SJSA1 (cell line): ENCODE results near the gene FNIP2. TPM values are rescaled to one million over a fixed set of nuclear protein-coding genes. Genes with fewer than 3 reads are reported as not detected.
"Not testable (repeated sequence)": the region's sequence is repeated elsewhere in the genome, so short reads cannot be mapped to it uniquely, and the experiment has no call there.

Experiments used
- DNase-seq, 2 experiments: peaks; one replicate each; pipeline ENCODE4 v3.0.0-alpha.2; 2015 to 2020; ENCODE audit warnings: low spot score in 2 of 2, low read depth in 1 of 2
- H3K27ac ChIP-seq: fragments of 250-450 bp; sonication (Bioruptor Pico); 2 replicates; pipeline ENCODE4 v1.5.1; 2020; ENCODE audit warnings: mild to moderate bottlenecking, moderate library complexity
- H3K27me3 ChIP-seq: fragments of 250-450 bp; sonication (Bioruptor Pico); replicated peaks from 2 replicates; pipeline ENCODE4 v1.5.1; 2020; ENCODE audit warnings: mild to moderate bottlenecking, moderate library complexity
- H3K36me3 ChIP-seq: fragments of 250-450 bp; sonication (Bioruptor Pico); 2 replicates; pipeline ENCODE4 v1.5.1; 2020; ENCODE audit warnings: mild to moderate bottlenecking
- H3K4me1 ChIP-seq: fragments of 250-450 bp; sonication (Bioruptor Pico); replicated peaks from 2 replicates; pipeline ENCODE4 v1.6.1; 2021; ENCODE audit warnings: mild to moderate bottlenecking
- H3K4me3 ChIP-seq: fragments of 250-450 bp; sonication (Bioruptor Pico); 2 replicates; pipeline ENCODE4 v1.5.1; 2020; ENCODE audit warnings: mild to moderate bottlenecking
- H3K9me3 ChIP-seq: fragments of 250-450 bp; sonication (Bioruptor Pico); replicated peaks from 2 replicates; pipeline ENCODE4 v1.5.1; 2020; ENCODE audit warnings: mild to moderate bottlenecking
- total RNA-seq: library from RNA; depleted of rRNA; stranded (reverse); fragments of >200 nt; shearing (Covaris generic); gene quantifications from 2 replicates; pipeline ENCODE4 v1.2.3, GENCODE V29; 2014

The FNIP2 gene
- total RNA-seq, 1 experiment from 2014 or later, result 29.6 TPM

DNA sequence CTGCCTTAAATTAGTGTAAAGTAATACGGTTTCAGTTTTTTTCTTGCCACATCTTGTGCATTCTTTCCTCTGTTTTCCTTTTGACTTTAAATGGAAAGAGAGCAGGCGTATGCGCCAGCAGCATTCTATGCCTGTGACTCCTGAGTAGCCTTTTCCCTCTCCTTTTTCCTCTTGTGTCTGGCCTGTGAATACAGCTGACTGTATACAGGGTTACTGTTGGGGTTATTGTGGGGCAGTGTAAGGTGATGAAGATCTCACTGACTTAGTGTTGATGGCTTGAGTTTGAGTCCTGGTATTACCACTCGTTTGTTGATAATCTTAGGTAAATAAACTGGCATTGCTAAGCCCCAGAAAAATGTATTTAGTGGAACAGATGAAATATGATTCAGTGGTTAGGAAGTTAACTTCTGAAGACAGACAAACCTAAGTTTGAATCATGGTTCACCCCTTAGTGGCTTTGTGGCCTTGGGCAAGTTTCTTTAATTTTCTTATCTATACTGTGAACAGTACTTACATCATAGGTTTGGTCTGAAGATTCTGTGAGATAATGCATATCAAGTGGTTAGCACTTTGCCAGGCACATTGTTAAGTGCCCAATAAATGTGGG, 105.1 kb downstream of the FNIP2 start:
- Histone ChIP-seq H3K4me3 (no peak overlapping the region), H3K27me3 (no peaks in the 10 kb centered on the region), H3K9me3 (no peaks in the 10 kb centered on the region), H3K27ac (peak overlapping the region; percentile 12; the same call in 1 of the 2 replicates), H3K4me1 (peaks cover 12% of the 10 kb centered on the region), H3K36me3 (peaks cover 40% of the 10 kb centered on the region)
- DNase-seq, result peak; percentile 47 to 60

DNA sequence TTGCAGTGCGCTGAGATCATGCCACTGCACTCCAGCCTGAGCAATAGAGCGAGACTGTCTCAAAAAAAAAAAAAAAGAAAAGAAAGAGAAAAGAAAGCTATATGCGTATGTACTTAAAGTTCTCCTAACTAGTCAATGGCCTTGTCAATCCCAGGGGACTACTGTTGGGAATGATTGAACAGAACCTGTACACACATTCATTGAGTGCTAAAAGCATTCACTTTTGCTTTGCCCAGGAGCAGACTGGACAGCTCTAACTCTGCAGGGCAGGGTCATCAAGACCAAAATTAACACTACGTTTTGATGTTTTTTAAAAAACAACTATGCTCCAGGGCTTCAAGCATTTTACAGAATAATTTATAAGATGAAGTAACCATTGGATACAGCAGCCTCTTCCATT, 106.2 kb downstream of the FNIP2 start:
- DNase-seq, result no peak
- Histone ChIP-seq H3K36me3 (peaks cover 30% of the 10 kb centered on the region), H3K9me3 (no peaks in the 10 kb centered on the region), H3K27ac (no peak overlapping the region), H3K4me1 (peaks cover 12% of the 10 kb centered on the region), H3K4me3 (no peak overlapping the region), H3K27me3 (no peaks in the 10 kb centered on the region)

DNA sequence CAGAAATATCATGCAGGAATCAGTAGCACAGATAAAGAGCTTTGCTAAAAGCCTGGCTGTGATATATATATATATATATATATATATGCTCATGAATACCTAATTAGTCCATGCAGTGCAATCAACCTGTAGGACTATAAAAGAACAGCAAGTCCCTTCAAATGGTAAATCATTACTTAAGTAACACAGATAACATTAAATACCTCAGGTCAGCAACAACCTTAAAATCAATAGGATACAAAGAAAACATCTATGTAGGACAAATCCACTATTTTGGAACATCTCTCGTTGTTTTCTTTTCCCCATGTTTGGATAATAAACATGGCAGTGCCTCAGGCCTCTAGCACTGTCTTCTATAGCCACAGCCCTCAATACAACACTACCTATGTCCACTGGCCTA, 106.6 kb downstream of the FNIP2 start:
- H3K36me3 ChIP-seq, result peaks cover 26% of the 10 kb centered on the region
- H3K4me3 ChIP-seq, result no peak overlapping the region
- H3K4me1 ChIP-seq, result peaks cover 12% of the 10 kb centered on the region
- no peaks in the 10 kb centered on the region for H3K27me3 ChIP-seq
- DNase-seq, result no peak
- no peaks in the 10 kb centered on the region for H3K9me3 ChIP-seq
- H3K27ac ChIP-seq, result no peak overlapping the region

DNA sequence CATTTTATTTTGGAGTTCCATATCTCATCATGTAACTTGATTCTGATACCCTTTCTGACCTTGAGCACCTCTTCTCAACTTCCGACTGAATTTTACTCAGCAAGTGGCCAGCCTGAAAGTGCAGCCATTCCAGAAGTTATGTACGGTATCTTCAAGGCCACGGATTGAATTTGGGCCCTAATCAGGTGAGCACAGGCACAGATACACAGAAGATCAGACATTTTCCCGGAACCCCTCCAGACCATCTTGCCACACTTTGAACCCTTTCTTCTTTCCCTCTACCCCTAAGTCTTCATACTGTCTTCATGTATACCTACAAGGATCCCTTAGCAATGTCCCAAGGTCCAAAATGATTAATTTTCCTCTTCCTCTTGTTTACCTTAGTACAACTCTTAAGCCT, 108.2 kb downstream of the FNIP2 start:
- H3K4me3 ChIP-seq, result no peak overlapping the region
- no peaks in the 10 kb centered on the region for H3K9me3 ChIP-seq
- peaks cover 12% of the 10 kb centered on the region for H3K4me1 ChIP-seq
- no peaks in the 10 kb centered on the region for H3K27me3 ChIP-seq
- peaks cover 23% of the 10 kb centered on the region for H3K36me3 ChIP-seq
- DNase-seq, result no peak
- no peak overlapping the region for H3K27ac ChIP-seq

DNA sequence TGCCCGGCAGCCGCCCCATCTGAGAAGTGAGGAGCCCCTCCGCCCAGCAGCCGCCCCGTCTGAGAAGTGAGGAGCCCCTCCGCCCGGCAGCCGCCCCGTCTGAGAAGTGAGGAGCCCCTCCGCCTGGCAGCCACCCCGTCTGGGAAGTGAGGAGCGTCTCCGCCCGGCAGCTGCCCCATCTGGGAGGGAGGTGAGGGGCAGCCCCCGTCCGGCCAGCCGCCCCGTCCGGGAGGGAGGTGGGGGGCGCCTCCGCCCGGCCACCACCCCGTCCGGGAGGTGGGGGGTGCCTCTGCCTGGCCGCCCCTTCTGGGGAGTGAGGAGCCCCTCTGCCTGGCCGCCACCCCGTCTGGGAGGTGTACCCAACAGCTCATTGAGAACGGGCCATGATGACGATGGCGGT, 113.3 kb downstream of the FNIP2 start:
- H3K27me3 ChIP-seq, H3K4me3 ChIP-seq, DNase-seq, H3K9me3 ChIP-seq, H3K4me1 ChIP-seq, H3K27ac ChIP-seq: not testable (repeated sequence)
- peaks cover 10% of the 10 kb centered on the region for H3K36me3 ChIP-seq

DNA sequence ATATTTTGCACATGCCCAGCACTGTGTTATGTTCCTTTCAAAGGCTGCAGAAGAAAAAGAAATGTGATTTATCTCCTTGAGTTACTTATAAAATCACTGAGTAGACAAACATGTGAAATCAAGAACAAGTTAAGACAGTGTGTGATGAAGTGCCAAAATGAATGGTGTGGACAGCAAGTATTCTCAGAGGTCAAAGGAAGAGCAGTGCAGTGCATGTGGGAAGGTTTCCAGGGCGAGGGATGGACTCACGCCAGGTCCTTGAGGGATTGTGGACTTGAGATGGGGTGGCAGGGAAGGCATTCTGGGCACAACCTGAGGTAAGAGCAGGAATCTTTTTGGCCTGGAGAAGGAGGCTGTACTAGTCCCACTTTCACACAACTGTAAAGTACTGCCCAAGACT, 115.5 kb downstream of the FNIP2 start:
- Histone ChIP-seq H3K27me3 (no peaks in the 10 kb centered on the region), H3K4me1 (no peaks in the 10 kb centered on the region), H3K9me3 (no peaks in the 10 kb centered on the region), H3K27ac (no peak overlapping the region), H3K36me3 (peaks cover 3% of the 10 kb centered on the region; the same call in 1 of the 2 replicates), H3K4me3 (no peak overlapping the region)
- DNase-seq, result no peak

DNA sequence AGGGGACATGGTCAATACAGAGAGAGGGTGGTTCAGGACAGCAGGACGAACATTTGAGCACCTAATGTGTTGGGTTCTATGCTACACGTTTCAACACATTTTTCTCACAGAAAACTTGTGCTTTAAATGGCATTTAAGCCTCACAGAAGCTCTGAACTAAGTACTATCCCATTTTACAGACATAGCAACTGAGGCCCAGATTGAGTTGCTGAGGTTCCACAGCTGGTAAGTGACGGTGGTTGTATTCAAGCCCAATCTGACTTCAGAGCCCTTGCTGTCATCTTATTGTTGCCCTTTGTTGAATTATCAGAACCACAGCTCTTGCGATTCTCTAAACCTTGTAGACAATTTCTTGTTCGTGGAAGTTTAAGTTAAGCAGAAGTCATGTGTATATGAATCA, 116.7 kb downstream of the FNIP2 start:
- Histone ChIP-seq H3K4me3 (no peak overlapping the region), H3K27me3 (no peaks in the 10 kb centered on the region), H3K36me3 (peaks cover 6% of the 10 kb centered on the region; the same call in 1 of the 2 replicates), H3K27ac (no peak overlapping the region), H3K4me1 (no peaks in the 10 kb centered on the region), H3K9me3 (no peaks in the 10 kb centered on the region)
- DNase-seq, result no peak

DNA sequence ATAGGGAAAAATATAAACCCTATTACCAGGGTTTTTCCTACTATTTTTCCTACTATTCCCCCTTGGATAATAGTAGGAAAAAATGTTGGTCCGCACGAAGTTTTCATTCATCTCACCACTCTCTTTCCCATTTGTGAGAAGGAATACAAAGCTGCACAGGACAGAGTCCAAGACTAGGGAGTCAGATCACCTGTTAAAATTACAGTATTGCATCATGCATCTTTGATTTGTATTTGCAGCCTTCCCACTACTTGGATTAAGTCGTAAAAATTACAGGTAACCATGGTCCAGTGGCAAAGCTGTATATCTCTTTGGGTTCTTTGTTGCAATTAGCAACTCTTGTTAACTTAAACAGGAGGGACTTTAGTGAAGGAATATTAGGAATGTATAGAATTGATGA, 121.5 kb downstream of the FNIP2 start:
- no peak overlapping the region for H3K27ac ChIP-seq
- no peaks in the 10 kb centered on the region for H3K9me3 ChIP-seq
- no peak overlapping the region for H3K4me3 ChIP-seq
- no peaks in the 10 kb centered on the region for H3K4me1 ChIP-seq
- no peaks in the 10 kb centered on the region for H3K27me3 ChIP-seq
- H3K36me3 ChIP-seq, result peaks cover 10% of the 10 kb centered on the region; the same call in 1 of the 2 replicates
- DNase-seq, result no peak

DNA sequence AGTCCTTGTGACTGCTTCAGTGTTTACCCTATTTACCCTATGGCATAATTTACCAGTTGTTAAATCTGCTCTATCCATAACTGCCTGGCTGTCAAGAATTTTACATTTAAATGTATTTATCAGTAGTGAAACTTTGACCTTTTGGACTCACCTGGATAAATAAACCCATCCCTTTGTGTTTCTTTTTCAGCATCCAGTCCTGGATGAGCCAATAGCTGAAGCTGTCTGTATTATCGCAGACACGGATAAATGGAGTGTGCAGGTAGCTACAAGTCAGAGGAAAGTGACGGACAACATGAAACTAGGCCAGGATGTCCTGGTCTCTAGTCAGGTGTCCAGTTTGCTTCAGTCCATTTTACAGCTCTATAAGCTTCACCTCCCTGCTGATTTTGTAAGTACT, 122.4 kb downstream of the FNIP2 start:
- DNase-seq, result no peak
- H3K36me3 ChIP-seq, result peaks cover 13% of the 10 kb centered on the region; the same call in 1 of the 2 replicates
- H3K9me3 ChIP-seq, result no peaks in the 10 kb centered on the region
- H3K27ac ChIP-seq, result no peak overlapping the region
- H3K27me3 ChIP-seq, result no peaks in the 10 kb centered on the region
- peaks cover 7% of the 10 kb centered on the region for H3K4me1 ChIP-seq
- no peak overlapping the region for H3K4me3 ChIP-seq

DNA sequence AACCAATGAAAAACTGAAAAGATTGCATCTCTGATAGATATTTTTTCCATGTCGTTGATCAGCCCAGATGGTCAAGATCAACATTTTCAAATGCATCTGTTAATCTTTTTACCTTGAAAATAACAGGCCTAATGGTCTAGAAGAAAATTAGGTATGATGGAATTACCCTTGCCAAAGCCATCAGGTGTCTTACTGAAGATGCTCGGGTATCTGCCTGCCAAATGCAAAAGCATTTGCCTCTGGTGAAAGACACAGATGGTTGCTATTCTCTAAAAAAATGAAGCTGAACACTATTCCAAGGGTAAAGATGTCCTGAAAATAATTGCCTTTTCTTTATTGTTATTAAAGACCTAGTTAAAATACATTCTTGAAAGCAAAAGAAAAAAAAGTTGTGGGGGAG, 126.0 kb downstream of the FNIP2 start:
- no peaks in the 10 kb centered on the region for H3K9me3 ChIP-seq
- no peaks in the 10 kb centered on the region for H3K27me3 ChIP-seq
- no peak for DNase-seq
- no peak overlapping the region for H3K27ac ChIP-seq
- H3K36me3 ChIP-seq, result peaks cover 13% of the 10 kb centered on the region; the same call in 1 of the 2 replicates
- no peak overlapping the region for H3K4me3 ChIP-seq
- H3K4me1 ChIP-seq, result peaks cover 10% of the 10 kb centered on the region

DNA sequence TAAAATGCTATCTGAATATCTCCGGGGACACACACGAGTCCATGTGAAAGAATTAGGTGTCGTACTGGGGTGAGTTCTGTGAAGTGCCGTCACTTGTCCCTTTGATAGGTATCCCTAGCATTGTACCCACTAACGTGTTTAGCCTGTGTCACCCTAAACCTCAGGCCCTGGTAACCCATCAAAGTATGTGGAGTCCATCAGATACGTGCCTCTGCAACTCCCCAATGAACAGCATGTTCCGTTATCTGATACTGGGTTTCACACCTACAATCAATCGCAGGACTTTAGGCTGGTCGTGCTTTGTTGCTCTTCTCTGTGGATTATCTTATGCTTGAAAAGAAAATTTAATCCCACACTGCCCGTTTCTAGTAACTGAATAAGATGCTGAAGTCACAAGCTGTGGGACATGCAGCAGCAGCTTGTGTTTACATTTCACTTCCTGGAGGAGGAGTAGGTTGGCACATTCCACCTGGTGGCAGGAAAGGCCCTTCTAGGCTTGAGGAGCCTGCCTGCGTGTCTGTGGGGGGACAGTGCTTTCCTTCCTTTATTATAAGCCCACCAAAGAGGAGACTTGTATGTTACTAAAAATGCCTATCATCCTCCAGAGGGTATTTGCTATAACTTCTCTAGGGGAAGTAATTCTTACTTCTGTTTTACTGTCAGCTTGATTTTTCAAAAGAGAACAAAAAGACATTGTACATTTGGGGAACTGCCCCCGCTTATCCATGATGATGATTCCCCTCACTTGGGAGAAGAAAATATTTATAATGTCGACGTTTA, 127.2 kb downstream of the FNIP2 start:
- Histone ChIP-seq H3K27me3 (no peaks in the 10 kb centered on the region), H3K36me3 (peaks cover 9% of the 10 kb centered on the region; the same call in 1 of the 2 replicates), H3K4me3 (no peak overlapping the region), H3K9me3 (no peaks in the 10 kb centered on the region), H3K27ac (peak overlapping the region; percentile 75), H3K4me1 (peaks cover 10% of the 10 kb centered on the region)
- peak in 1 of 2 experiments; percentile 31 for DNase-seq

DNA sequence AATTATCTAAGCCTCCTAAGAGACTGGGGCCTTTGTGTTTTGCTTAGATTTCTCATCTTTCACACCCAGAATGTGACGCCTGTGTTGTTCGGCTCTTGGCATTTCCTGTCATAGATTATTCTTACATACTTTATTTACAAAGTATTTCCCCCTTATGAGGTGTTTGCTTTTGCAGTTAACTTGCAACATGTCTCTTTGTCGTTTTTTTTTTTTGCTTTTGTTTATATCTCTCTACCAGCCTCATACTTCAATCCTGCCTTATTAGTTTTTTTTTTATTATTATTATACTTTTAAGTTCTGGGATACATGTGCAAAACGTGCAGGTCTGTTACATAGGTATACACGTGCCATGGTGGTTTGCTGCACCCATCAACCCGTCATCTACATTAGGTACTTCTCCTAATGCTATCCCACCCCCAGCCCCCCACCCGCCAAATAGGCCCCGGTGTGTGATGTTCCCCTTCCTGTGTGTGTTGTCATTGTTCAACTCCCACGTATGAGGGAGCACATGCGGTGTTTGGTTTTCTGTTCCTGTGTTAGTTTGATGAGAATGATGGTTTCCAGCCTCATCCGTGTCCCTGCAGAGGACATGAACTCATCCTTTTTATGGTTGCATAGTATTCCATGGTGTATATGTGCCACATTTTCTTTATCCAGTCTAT, 127.9 kb downstream of the FNIP2 start:
- H3K27me3 ChIP-seq, H3K36me3 ChIP-seq, H3K4me3 ChIP-seq, H3K9me3 ChIP-seq, DNase-seq: not testable (repeated sequence)
- peaks cover 10% of the 10 kb centered on the region for H3K4me1 ChIP-seq
- H3K27ac ChIP-seq, result peak overlapping the region; percentile 75

DNA sequence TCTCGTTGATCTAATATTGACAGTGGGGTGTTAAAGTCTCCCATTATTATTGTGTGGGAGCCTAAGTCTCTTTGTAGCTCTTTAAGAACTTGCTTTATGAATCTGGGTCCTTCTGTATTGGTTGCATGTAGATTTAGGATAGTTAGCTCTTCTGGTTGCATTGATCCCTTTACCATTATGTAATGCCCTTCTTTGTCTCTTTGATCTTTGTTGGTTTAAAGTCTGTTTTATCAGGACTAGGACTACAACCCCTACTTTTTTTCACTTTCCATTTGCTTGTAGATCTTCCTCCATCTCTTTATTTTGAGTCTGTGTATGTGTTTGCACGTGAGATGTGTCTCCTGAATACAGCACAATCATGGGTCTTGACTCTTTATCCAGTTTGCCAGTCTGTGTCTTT, 131.6 kb downstream of the FNIP2 start:
- DNase-seq, result not testable (repeated sequence)

More for the DNA sequence above, 131.6 kb downstream of the FNIP2 start:
- not testable (repeated sequence) for H3K27ac ChIP-seq, H3K27me3 ChIP-seq, H3K4me3 ChIP-seq, H3K9me3 ChIP-seq
- H3K36me3 ChIP-seq, result peaks cover 19% of the 10 kb centered on the region
- H3K4me1 ChIP-seq, result peaks cover 29% of the 10 kb centered on the region
